Activated CD8-positive, alpha-beta T cell treated with anti-CD3 and anti-CD28 coated beads for 36 hours (primary cell): ENCODE data around the gene RNF39. TPM values are rescaled to one million over a fixed set of nuclear protein-coding genes. Genes with fewer than 3 reads are reported as not detected.
A peak's percentile ranks its signal among the peaks of the same experiment; 100 is the strongest.

Experiments used
- ATAC-seq: fragments of 200-7000 bp; cut with Tn5 transposase; one replicate; pipeline ENCODE4 v1.10.0; 2021; ENCODE audit warnings: mild to moderate bottlenecking, moderate library complexity
- CTCF ChIA-PET: fragments of 350-600 bp; sonication (Branson Sonifier 250); formaldehyde crosslinking; loops from one replicate; lab custom pipeline; 2021; ENCODE audit warnings: antibody characterized with exemption; lab: Charles Lee
- POLR2A ChIA-PET: fragments of 350-600 bp; sonication (Branson Sonifier 250); formaldehyde crosslinking; loops from one replicate; lab custom pipeline; 2021; ENCODE audit warnings: antibody characterized with exemption; lab: Charles Lee
- DNase-seq: peaks from one replicate; pipeline ENCODE4 v3.0.0-alpha.2; 2020
- H3K27ac Mint-ChIP-seq: one replicate; pipeline ENCODE4 v1.8.0; 2021; ENCODE audit warnings: mild to moderate bottlenecking, mixed read lengths
- H3K27me3 Mint-ChIP-seq: one replicate; pipeline ENCODE4 v1.8.0; 2021; ENCODE audit warnings: mixed read lengths
- H3K36me3 Mint-ChIP-seq: one replicate; pipeline ENCODE4 v1.8.0; 2021; ENCODE audit warnings: low read depth, mixed read lengths
- H3K4me1 Mint-ChIP-seq: one replicate; pipeline ENCODE4 v1.8.0; 2021; ENCODE audit warnings: low read depth, mixed read lengths
- H3K4me3 Mint-ChIP-seq: one replicate; pipeline ENCODE4 v1.8.0; 2021; ENCODE audit warnings: mild to moderate bottlenecking, moderate library complexity, mixed read lengths
- H3K9me3 Mint-ChIP-seq: one replicate; pipeline ENCODE4 v1.8.0; 2021; ENCODE audit warnings: mixed read lengths
- intact Hi-C: fragments of 100-400 bp; cut with micrococcal nuclease; formaldehyde crosslinking; loops from one replicate; pipeline ENCODE4 v1.10.0; 2022
- total RNA-seq, 2 experiments: library from RNA; stranded (reverse); gene quantifications; one replicate each; pipeline ENCODE4 v1.2.3, GENCODE V29; 2021
- TF ChIP-seq, protein P1 (sequence below): fragments of 200-600 bp; IDR thresholded peaks from one replicate; pipeline ENCODE4 v1.8.0; 2022; ENCODE audit warnings: antibody characterized with exemption, mild to moderate bottlenecking

RNF39 gene
- total RNA-seq, 2 experiments from 2014 or later = not detected

DNA sequence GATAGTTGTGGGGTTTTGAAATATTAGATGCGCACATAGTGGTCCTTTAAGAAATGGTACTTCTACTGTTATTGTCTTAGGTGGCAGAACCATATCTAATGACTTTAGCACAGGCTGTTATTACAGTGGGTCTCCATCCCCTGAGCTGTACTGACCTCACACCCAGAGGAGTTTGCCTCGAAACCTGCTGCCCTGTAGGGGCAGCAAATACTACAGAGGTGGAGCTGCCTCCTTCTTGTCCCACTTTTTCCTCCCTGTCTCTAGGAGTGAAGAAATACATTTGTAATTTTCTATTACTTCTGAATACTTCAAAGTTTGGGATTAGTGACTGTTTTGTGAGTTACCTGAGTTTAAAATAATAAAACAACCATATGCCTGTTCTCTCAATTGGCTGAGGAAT is 29.1 kb upstream of the RNF39 start:
- peaks cover 45% of the 10 kb centered on the region for H3K27me3 Mint-ChIP-seq
- no peaks in the 10 kb centered on the region for H3K36me3 Mint-ChIP-seq

DNA sequence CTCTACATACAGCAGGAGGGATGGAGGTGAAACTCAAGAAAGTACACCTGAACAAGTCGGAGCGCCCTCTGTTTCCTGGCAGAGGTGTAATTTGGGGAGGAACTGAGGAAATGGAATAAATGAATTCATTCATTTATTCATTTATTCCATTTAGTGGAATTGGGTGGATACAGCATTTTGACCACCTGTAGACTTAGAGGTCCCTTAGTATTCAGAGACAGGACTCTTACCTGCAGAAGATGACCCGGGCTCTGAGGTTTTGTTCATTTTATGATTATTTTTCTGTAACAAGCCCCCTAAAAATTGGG is 28.3 kb upstream of the RNF39 start:
- DNase-seq = no peak
- ChIA-PET POLR2A (interaction anchor here (0.9 to 3.3 kb wide), 6 partner anchors 16 to 105 kb away, joined by 3 to 16 read pairs (median 4); no protein-coding TSS in a partner anchor), CTCF (interaction anchor here (0.6 to 8.9 kb wide), 33 partner anchors 8 to 255 kb away, joined by 3 to 324 read pairs (median 5); partner anchors contain the start of genes POLR1H, PPP1R11, RNF39 and TRIM31)
- Mint-ChIP-seq H3K4me1 (peaks cover 32% of the 10 kb centered on the region), H3K36me3 (no peaks in the 10 kb centered on the region), H3K9me3 (no peaks in the 10 kb centered on the region), H3K27ac (no peak overlapping the region), H3K27me3 (peaks cover 50% of the 10 kb centered on the region), H3K4me3 (peak overlapping the region; percentile 75)
- TF ChIP-seq, protein P1, sequence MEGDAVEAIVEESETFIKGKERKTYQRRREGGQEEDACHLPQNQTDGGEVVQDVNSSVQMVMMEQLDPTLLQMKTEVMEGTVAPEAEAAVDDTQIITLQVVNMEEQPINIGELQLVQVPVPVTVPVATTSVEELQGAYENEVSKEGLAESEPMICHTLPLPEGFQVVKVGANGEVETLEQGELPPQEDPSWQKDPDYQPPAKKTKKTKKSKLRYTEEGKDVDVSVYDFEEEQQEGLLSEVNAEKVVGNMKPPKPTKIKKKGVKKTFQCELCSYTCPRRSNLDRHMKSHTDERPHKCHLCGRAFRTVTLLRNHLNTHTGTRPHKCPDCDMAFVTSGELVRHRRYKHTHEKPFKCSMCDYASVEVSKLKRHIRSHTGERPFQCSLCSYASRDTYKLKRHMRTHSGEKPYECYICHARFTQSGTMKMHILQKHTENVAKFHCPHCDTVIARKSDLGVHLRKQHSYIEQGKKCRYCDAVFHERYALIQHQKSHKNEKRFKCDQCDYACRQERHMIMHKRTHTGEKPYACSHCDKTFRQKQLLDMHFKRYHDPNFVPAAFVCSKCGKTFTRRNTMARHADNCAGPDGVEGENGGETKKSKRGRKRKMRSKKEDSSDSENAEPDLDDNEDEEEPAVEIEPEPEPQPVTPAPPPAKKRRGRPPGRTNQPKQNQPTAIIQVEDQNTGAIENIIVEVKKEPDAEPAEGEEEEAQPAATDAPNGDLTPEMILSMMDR = no peak
- no peak for ATAC-seq
- intact Hi-C loops = loop anchor here (1.0 to 2.0 kb wide), 2 partner anchors 27 to 67 kb away; no protein-coding TSS in a partner anchor

More for the DNA sequence above, 29.1 kb upstream of the RNF39 start:
- no peak overlapping the region for H3K4me3 Mint-ChIP-seq
- DNase-seq = no peak
- no peak for ATAC-seq
- H3K9me3 Mint-ChIP-seq = no peaks in the 10 kb centered on the region
- intact Hi-C loops = no loop called here
- peaks cover 32% of the 10 kb centered on the region for H3K4me1 Mint-ChIP-seq
- TF ChIP-seq, protein P1 = no peak
- CTCF ChIA-PET = interaction anchor here (0.7 to 8.9 kb wide), 13 partner anchors 10 to 253 kb away, joined by 3 to 324 read pairs (median 5); partner anchors contain the start of gene TRIM40
- POLR2A ChIA-PET = interaction anchor here (1.0 to 3.3 kb wide), 2 partner anchors 26 to 38 kb away, joined by 5 to 16 read pairs; no protein-coding TSS in a partner anchor
- H3K27ac Mint-ChIP-seq = no peak overlapping the region

DNA sequence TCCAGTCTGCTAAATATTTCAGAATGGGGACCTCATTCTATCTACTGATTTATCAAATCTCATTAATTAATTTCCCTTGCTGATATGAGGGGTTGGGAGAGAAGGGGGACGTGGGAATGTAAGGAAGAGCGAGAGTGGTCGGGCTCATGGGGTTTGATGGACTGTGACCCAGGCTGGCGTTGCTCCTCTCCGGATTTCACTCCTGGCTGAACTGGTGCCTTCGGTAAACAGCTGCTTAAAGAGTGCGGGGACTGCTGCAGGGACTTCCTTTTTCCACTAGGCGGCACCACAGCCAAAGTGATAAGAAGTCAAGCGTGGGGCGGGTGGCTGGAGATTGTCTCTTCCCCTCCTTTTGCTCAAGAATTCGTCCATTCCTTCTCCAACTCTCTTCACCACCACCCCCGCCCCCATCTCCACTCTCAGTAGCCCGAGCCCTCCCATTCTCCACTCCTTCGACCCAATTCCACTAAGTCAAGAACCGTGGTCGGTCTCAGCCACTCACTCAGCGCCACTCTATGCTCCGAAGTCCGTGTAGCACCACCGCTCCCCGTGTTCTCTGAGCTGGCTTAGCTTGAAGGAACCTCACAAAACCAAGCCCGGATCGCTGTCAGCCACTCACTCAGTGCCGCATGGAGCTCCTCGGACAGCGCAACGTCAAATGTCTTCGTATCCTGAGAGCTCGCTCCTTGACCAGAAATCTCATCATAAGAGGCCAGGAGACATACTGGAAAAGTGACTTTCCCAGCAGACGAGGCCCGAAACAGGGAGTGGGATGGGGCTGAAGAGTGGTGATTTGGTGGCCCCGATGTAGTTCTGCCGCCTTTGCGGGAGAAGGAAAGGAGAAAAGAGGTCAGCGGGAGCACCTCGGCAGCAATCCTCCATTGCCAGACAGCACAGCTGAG is 27.7 kb upstream of the RNF39 start:
- H3K9me3 Mint-ChIP-seq = no peaks in the 10 kb centered on the region
- H3K36me3 Mint-ChIP-seq = no peaks in the 10 kb centered on the region
- TF ChIP-seq, protein P1 = peak; percentile 86
- ATAC-seq (peak; percentile 90), DNase-seq (peak; percentile 92)
- peak overlapping the region; percentile 75 for H3K4me3 Mint-ChIP-seq
- H3K27me3 Mint-ChIP-seq = peaks cover 53% of the 10 kb centered on the region
- ChIA-PET POLR2A (interaction anchor here (0.6 to 3.3 kb wide), 6 partner anchors 17 to 315 kb away, joined by 3 to 16 read pairs (median 4); no protein-coding TSS in a partner anchor), CTCF (interaction anchor here (0.6 to 8.9 kb wide), 38 partner anchors 8 to 450 kb away, joined by 3 to 324 read pairs (median 5); partner anchors contain the start of genes POLR1H, PPP1R11, RNF39 and TRIM26)
- intact Hi-C loops = loop anchor here (1.0 to 2.0 kb wide), 2 partner anchors 28 to 68 kb away; no protein-coding TSS in a partner anchor
- no peak overlapping the region for H3K27ac Mint-ChIP-seq
- peaks cover 36% of the 10 kb centered on the region for H3K4me1 Mint-ChIP-seq

DNA sequence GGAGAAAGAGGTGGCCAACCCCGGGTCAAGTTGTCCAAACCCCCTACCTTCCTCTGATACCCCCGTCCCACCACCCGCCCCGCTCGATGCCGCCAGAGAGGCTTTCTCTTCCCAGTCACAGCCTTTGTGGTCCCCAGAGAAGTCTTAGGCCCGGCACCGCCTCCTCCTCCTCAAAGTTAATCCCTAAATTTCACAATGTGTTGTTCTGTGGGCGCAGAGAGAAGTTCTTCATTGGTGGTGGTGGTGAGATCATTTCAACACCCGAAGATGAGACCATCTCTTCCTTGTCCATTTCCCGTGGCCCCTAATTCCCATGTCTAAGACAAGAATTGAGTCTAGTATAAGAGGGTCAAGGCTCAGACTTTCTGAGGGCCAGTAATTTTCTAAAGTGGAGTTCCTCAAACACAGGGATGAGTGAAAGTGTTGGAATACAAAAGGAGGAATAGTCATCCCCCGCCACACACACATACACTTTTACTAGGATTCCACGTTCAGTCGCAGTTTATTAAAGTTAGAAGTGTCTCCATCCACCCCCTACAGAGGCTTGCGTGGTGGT is 26.9 kb upstream of the RNF39 start:
- CTCF ChIA-PET = interaction anchor here (0.6 to 8.9 kb wide), 32 partner anchors 8 to 449 kb away, joined by 3 to 324 read pairs (median 6); partner anchors contain the start of genes POLR1H, PPP1R11, RNF39 and TRIM26
- Mint-ChIP-seq H3K4me3 (peak overlapping the region; percentile 75), H3K27me3 (peaks cover 50% of the 10 kb centered on the region), H3K9me3 (no peaks in the 10 kb centered on the region), H3K4me1 (peaks cover 41% of the 10 kb centered on the region), H3K27ac (no peak overlapping the region), H3K36me3 (no peaks in the 10 kb centered on the region)
- peak; percentile 19 for ATAC-seq
- no peak for DNase-seq
- POLR2A ChIA-PET = interaction anchor here (1.4 to 3.3 kb wide), 3 partner anchors 28 to 106 kb away, joined by 3 to 16 read pairs (median 4); no protein-coding TSS in a partner anchor
- TF ChIP-seq, protein P1 = no peak
- intact Hi-C loops = loop anchor here (2.0 kb wide), 1 partner anchor 68 kb away; no protein-coding TSS in a partner anchor
